ENCODE results near the gene MAD1L1. TPM values are rescaled to one million over a fixed set of nuclear protein-coding genes. Genes with fewer than 3 reads are reported as not detected.

The MAD1L1 gene
- total RNA-seq, 1 experiment from 2014 or later = 46.7 TPM

DNA sequence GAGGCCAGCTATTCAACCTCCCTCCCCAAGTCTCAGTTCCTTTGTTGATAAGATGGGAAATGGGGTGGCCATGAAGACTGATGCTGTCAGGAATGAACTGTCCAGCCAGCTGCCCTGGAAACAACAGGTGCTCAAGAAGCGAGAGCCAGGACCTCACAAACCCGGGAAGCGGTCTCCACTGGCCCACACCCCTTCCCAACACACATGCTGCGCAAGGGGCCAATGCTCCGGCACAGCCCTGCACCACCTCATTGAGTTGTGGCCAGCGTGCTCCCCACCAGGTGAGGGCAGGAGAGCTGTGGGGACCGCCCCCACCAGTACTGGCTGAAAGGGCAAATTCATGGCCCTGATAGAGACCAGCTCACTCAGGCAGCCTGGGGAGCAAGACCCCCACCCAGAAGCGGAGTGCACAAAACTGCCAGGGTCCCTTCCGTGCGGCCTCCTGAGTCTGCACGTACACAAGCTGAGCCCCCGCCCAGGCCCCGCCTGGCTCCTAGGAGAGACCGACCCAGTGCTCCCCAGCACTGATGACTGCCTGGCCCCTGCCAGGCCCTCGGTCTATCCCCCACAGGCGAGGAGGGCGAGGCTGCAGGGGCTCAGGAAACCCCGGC is 216.6 kb downstream of the MAD1L1 start:
- no peaks in the 10 kb centered on the region for H3K27me3 ChIP-seq (replicated peaks; ENCODE audit: insufficient read depth, low read depth, low read length, poor library complexity)
- H3K36me3 ChIP-seq (ENCODE audit: insufficient read depth, low read length, poor library complexity, severe bottlenecking) = no peaks in the 10 kb centered on the region
- intact Hi-C loops (cut with micrococcal nuclease; ENCODE audit: unreplicated experiment) = no loop called here
- no peak for DNase-seq (ENCODE audit: low spot score)
- H3K4me1 ChIP-seq (ENCODE audit: insufficient read depth, low read length, poor library complexity, severe bottlenecking) = peaks cover 18% of the 10 kb centered on the region
- POLR2A ChIA-PET (ENCODE audit: low non-redundant PET) = no interaction called here
- no peak overlapping the region for H3K27ac ChIP-seq (ENCODE audit: low read depth, low read length, poor library complexity, severe bottlenecking)
- CTCF ChIA-PET = no interaction called here
- H3K4me3 ChIP-seq (ENCODE audit: low read depth, low read length, poor library complexity, severe bottlenecking) = no peak overlapping the region
- no TSS peak for BruUV-seq (replicated peaks)
- H3K9me3 ChIP-seq (ENCODE audit: low read depth, low read length, poor library complexity, severe bottlenecking) = no peaks in the 10 kb centered on the region
- no peak for TF ChIP-seq CTCF (conservative IDR thresholded peaks at IDR 0.05; ENCODE audit: low read depth, low read length)
- TF ChIP-seq EZH2 (IDR thresholded peaks at IDR 0.05; ENCODE audit: borderline replicate concordance, low read depth, low read length, poor library complexity, severe bottlenecking) = no peak

DNA sequence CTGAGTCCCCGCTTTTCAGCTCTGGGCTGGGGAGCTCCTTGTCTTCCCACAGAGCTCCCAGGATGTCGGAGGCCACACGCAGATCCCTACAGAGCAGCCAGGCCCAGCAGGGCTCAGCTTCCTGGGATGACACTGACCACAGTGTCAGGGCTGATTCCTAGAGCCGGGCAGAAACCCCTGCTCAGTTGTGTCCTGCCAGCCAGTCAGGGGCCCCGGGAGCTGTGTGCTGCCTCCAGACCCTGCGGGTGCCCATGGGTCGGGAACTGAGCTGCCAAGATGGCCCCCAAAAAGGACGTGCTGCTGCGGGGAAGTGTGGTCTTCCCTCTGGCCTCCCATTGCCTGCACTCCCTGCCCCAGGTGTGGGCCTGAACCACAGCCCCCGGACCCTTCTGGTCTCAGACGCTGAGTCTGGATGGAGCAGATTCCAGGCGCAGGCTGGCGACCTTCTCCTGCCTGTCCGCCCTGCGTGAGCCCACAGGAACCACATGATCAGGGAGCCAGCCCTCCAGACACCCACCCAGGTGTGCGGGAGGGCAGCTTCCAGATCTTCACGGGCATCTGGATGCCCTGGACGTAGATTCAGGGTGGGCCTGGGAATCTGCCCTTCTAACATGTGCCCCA is 217.4 kb downstream of the MAD1L1 start:
- Histone ChIP-seq H3K27me3 (replicated peaks; ENCODE audit: insufficient read depth, low read depth, low read length, poor library complexity) (no peaks in the 10 kb centered on the region), H3K9me3 (ENCODE audit: low read depth, low read length, poor library complexity, severe bottlenecking) (no peaks in the 10 kb centered on the region), H3K36me3 (ENCODE audit: insufficient read depth, low read length, poor library complexity, severe bottlenecking) (no peaks in the 10 kb centered on the region), H3K4me1 (ENCODE audit: insufficient read depth, low read length, poor library complexity, severe bottlenecking) (peaks cover 18% of the 10 kb centered on the region), H3K27ac (ENCODE audit: low read depth, low read length, poor library complexity, severe bottlenecking) (no peak overlapping the region), H3K4me3 (ENCODE audit: low read depth, low read length, poor library complexity, severe bottlenecking) (no peak overlapping the region)
- ChIA-PET POLR2A (ENCODE audit: low non-redundant PET) (no interaction called here), CTCF (no interaction called here)
- TF ChIP-seq CTCF (conservative IDR thresholded peaks at IDR 0.05; ENCODE audit: low read depth, low read length) = no peak
- no peak for TF ChIP-seq EZH2 (IDR thresholded peaks at IDR 0.05; ENCODE audit: borderline replicate concordance, low read depth, low read length, poor library complexity, severe bottlenecking)
- no TSS peak for BruUV-seq (replicated peaks)
- no peak for DNase-seq (ENCODE audit: low spot score)
- intact Hi-C loops (cut with micrococcal nuclease; ENCODE audit: unreplicated experiment) = no loop called here

GRCh38 chr7:2014391-2015241 is 218.1 kb downstream of the MAD1L1 start:
- Histone ChIP-seq H3K4me1 (ENCODE audit: insufficient read depth, low read length, poor library complexity, severe bottlenecking) (peaks cover 16% of the 10 kb centered on the region), H3K27me3 (replicated peaks; ENCODE audit: insufficient read depth, low read depth, low read length, poor library complexity) (no peaks in the 10 kb centered on the region), H3K27ac (ENCODE audit: low read depth, low read length, poor library complexity, severe bottlenecking) (no peak overlapping the region), H3K4me3 (ENCODE audit: low read depth, low read length, poor library complexity, severe bottlenecking) (no peak overlapping the region), H3K36me3 (ENCODE audit: insufficient read depth, low read length, poor library complexity, severe bottlenecking) (no peaks in the 10 kb centered on the region), H3K9me3 (ENCODE audit: low read depth, low read length, poor library complexity, severe bottlenecking) (no peaks in the 10 kb centered on the region)
- ChIA-PET CTCF (no interaction called here), POLR2A (ENCODE audit: low non-redundant PET) (no interaction called here)
- no TSS peak for BruUV-seq (replicated peaks)
- no peak for DNase-seq (ENCODE audit: low spot score)
- TF ChIP-seq CTCF (conservative IDR thresholded peaks at IDR 0.05; ENCODE audit: low read depth, low read length) (no peak), EZH2 (IDR thresholded peaks at IDR 0.05; ENCODE audit: borderline replicate concordance, low read depth, low read length, poor library complexity, severe bottlenecking) (no peak)
- intact Hi-C loops (cut with micrococcal nuclease; ENCODE audit: unreplicated experiment) = no loop called here
